Measurements from ENCODE around the gene CASP14.
A peak's percentile ranks its signal among the peaks of the same experiment; 100 is the strongest.
"Not testable (repeated sequence)": the region's sequence is repeated elsewhere in the genome, so short reads cannot be mapped to it uniquely, and the experiment has no call there.

Gene CASP14

DNA sequence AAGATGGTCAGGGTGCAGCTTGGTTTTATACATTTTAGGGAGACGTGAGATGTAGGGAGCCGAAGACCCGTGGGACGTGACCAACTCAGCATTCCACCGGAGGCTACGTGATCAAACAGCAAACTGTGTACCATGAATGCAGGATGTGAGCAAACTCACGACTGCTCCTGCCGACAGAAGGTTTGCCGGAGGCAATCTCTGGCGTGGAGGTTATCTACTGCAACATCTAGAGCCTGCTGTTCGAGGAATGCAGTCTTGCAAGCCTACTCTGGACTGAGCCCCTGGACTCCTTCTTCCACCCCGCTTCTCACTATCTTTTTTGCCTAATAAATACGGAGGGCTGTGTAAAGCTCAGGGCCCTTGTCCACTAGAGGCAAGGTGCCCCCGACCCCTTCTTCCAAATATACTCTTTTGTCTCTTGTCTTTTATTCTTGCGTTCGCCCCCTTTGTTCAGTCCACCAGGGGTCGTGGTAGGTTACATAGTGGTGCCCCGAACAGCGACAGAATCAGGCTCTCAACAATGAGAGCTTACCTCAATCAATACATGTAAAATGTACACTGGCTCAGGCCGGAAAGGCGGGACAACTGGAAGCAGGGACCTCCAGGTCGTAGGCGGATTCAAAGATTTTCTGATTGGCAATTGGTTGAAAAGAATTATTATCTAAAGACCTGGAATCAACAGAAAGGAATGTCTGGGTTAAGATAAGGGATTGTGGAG is 23.8 kb downstream of the CASP14 start:
- peak in 1 of 2 experiments; percentile 13 for DNase-seq

DNA sequence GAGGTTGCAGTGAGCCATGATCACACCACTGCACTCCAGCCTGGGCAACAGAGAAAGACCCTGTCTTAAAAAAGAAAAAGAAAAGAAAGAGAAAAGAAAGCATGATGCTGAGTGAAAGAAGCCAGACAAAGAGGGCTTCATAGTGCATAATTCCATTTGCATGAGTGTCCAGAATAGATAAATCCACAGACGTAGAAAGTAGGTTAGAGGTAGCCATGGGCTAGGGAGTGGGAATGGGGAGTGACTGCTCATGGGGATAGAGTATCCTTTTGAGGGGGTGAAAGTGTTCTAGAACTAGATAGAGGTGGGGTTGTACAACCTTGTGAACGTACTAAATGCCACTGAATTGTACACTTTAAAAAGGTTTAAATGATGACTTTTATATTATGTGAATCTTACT is 25.1 kb downstream of the CASP14 start:
- no peak for DNase-seq

DNA sequence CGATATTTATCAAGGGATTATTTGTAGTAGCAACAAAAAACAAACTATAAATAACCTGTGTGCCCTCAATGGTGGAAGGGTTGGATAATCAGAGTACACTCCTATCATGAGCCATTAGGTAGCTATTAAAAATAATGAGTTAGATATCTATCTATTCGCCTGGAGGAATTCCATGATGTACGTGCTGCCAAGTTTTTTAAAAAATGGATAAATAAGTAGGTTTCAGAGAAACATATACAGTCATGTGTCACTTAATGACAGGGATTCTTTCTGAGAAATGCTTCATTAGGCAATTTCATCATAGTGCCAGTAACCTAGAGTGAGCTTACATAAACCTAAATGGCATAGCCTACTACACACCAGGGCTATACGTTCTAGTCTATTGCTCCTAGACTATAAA is 26.5 kb downstream of the CASP14 start:
- DNase-seq, result no peak

DNA sequence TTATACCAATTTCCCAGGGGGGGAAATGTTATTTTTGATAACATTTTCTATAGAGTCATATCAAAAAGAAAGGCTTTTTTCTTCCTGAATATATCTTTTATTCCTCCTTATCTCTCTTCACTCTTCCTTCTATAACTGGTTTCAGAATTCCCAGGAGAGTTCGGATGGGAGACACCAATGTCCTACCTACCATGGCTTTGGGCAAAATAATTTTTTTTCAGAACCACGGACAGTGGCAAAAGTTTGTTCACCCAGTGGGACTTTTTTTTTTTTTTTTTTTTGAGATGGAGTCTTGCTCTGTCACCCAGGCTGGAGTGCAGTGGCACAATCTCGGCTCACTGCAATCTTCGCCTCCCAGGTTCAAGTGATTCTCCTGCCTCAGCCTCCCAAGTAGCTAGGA is 30.7 kb downstream of the CASP14 start:
- DNase-seq, result not testable (repeated sequence)

DNA sequence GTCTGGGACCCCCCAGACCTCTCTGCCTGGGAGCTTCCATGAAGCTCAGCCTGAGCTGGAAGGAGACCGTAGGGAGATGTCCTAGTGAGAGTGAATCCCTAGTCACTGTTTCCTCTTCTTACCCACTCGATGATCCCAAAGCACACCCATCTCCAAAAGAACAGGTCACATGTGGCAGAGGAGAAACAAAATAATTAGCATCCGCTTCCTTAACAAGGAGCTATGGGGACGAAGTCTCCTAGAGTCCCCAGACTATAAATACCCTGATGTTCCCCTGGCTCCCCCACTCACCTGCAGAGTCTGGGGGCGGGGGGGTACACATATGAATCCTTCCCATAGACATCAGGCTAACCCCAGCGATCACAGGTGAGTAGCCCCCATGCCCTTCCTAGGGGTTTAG is 32.6 kb downstream of the CASP14 start, which contains the start of gene OR1I1:
Gene OR1I1 (plus strand): TSS at position 301 of the 400 bp plus-strand sequence. CDS start 4,855 bp downstream, outside the sequence.
- no peak for DNase-seq

DNA sequence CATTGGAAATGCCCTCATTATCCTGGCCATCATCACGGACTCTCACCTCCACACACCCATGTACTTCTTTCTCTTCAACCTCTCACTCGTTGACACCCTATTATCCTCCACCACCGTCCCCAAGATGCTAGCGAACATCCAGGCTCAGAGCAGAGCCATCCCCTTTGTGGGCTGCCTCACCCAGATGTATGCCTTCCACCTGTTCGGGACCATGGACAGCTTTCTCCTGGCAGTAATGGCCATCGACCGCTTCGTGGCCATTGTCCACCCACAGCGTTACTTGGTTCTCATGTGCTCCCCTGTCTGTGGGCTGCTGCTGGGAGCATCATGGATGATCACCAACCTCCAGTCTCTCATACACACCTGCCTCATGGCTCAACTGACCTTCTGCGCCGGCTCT is 37.9 kb downstream of the CASP14 start:
- DNase-seq, result no peak

DNA sequence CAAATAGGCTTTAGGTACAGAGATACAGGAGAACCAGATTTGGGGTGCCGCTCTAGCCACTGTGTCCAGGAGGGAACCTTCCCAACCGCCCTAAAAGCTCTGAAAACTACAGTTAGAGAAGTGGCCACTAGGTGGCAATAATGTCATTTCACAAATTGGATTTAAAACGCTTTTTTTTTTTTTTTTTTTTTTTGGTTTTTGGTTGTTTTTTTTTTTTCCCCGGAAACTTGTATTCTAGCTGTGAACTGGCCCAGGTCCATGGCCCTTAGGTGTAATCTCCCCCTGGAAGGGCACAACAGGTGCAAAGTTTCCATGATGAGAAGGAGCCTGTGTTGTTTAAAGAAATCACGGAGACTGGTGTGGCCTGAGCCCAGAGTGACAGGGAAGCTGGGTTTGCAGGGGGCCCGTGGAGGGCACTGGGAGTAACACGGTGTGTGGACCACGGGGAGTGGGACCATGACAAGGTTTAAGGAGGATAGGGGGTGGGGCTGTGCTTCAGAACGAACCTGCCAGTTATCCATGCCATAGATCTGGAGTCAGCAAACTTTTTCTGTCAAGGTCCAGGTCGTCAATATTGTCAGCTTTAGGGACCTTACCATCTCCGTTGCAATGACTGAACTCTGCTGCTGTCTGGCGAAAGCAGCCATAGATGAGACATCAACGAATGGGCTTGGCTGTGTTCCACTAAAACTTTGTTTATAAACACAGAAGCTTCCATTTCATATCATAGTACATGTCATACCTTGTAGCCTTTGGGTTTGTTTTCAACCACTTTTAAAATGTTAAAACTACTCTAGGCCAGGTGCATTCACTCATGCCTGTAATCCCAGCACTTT is 42.9 kb downstream of the CASP14 start:
- DNase-seq, result peak; percentile 13 to 76

DNA sequence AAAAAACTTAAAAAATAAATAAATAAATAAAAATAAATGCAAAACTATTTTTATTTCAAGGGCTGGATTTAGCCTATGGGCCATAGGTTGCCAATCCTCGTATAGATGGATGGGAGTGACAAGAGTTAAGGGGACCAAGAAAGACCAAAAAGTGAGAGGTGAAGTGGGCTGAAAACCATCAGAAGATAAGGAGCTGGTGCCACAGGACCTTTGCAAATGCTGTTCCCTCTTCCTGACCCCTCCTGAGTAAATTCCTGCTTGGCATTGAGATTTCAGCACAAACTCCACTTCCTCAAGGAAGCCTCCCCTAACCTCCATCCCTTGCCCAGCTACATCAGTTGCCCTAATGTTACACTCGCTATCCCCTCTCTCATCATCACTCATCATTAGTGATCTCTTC is 43.7 kb downstream of the CASP14 start:
- DNase-seq, result no peak

DNA sequence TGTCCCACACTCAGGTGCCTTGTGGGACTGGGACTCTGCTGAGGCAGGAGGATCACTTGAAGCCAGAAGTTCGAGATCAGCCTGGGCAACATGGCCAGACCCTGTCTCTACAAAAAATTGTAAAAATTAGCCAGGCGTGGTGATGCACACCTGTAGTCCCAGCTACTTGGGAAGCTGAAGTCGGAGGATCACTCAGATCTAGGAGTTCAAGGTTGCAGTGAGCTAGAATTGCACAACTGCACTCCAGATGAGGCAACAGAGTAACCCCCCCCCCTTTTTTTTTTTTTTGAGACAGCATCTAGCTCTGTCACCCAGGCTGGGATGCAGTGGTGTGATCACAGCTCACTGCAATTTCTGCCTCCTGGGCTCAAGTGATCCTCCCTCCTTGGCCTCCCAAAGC is 46.9 kb downstream of the CASP14 start:
- no peak for DNase-seq

DNA sequence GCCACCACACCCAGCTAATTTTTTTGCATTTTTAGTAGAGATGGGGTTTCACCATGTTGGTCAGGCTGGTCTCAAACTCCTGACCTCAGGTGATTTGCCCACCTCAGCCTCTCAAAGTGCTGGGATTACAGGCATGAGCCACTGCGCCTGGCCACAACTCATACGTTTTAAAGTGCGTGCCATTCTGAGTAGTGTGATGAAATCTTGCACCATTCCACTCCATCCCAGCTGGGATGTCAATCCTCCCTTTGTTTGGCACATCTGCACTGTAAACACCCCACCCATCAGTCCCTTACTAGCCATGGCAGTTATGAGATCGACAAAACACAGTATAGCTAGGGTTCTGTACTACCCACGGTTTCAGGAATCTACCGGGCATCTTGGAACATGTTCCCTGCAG is 48.7 kb downstream of the CASP14 start:
- DNase-seq, result not testable (repeated sequence)

DNA sequence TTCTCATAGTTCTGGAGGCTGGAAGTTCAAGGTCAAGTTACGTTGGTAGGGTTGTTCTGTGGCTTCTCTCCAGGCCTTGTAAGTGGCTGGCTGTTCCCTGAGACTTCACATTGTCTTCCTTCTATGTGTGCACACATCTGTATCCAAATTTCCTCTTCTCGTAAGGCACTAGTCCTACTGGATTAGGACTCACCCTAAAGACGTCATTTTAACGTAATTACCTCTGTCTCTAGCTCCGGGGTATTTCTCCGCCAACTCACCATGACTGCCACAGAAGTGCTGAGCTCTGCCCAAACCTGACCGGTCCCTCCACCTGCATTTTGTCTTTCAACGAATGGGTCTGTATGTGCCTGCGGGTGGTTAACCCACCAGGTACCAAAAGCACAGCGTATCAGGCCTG is 49.2 kb downstream of the CASP14 start:
- no peak for DNase-seq

DNA sequence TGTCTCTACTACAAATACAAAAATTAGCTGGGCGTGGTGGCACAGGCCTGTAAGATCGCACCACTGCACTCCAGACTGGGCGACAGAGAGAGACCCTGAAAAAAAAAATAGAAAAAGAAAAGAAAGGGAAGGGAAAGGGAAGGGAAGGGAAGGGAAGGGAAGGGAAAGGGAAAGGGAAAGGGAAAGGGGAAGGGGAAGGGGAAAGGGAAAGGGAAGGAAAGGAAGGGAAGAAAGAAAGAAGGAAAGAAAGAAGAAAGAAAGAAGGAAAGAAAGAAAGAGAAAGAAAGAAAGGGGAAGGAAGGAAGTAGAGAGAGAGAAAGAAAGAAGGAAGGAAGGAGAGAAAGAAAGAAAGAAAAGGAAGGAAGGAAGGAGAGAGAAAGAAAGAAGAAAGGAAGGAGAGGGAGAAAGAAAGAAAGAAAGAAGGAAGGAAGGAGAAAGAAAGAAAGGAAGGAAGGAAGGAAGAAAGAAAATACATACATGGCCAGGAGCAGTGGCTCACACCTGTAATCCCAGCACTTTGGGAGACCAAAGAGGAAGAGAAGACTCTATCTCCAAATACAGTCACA is 49.8 kb downstream of the CASP14 start:
- no peak for DNase-seq

DNA sequence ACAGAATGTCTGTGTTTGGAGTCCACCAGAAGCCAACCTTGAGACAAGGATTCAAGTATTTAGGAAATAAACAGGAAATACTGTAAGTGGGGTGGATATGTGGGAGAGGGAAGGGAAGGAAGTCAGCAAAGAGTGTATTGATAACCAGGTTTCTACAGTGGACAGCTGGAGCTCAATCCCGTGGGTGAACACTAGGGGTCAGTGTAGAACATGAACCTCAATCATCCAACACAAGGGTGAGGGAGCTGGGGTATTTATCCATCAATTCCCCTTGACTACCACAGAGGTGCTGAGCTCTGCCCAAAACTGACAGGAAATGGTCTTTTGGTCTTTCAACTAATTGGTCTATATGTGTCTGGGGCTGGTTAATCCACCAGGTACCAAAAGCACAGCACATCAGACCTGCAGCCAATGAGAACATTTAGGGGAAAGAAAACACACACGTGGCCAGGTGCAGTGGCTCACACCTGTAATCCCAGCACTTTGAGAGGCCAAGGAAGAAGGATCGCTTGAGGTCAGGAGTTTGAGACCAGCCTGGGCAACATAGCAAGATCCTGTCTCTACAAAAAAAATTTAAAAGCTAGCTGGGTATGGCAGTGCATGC is 52.3 kb downstream of the CASP14 start:
- peak in 1 of 2 experiments; percentile 52 for DNase-seq

DNA sequence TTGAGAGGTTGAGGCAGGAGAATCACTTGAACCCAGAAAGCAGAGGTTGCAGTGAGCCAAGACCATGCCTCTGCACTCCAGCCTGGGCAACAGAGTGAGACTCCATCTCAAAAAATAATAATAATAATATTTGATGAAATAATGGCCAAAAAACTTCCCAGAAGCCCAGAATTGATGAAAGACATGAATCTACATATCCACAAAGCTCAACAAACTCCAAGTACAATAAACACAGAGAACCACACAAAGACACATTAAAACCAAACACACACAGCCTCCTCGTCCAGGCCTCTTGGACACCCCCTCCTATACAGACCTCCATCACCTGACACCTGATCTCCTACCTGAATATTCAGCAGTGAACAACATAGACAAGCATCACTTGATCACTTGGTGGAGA is 54.7 kb downstream of the CASP14 start:
- no peak for DNase-seq

DNA sequence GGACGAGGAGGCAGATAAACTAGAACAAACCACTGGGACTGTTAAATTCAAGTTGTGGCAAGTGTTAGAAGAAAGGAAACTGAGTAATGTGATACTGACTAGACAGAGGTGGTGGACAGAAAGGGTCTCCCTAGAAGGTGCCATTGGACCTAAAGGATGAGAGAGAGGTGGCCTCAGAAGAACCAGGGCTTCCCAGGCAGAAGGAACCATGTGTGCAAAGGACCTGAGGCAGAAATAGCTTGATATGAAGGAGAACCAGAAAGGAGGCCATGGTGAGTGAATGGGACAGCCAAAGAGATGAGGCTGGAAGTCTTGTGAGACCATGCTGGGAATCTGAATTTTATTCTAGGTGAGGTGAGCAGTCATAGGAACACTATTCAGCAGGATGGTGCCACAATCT is 55.1 kb downstream of the CASP14 start:
- DNase-seq, result no peak

DNA sequence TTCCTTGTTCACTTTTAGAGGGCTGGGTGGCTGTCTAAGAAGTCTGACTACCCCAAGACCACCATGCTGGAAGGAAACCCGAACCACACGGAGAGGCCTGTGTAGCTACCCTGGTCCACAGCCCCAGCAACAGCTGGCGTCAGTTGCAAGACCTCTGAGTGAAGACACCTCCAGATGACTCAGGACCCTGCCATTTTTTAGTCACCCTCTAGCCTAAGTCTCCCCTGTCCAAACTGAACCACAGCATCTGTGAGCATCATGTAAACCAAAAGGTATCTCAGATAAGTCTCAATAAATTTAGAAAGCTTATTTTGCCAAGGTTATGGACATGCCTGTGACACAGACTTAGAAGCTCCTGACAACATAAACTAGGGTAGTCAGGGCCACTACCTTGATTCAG is 55.8 kb downstream of the CASP14 start:
- DNase-seq, result no peak

DNA sequence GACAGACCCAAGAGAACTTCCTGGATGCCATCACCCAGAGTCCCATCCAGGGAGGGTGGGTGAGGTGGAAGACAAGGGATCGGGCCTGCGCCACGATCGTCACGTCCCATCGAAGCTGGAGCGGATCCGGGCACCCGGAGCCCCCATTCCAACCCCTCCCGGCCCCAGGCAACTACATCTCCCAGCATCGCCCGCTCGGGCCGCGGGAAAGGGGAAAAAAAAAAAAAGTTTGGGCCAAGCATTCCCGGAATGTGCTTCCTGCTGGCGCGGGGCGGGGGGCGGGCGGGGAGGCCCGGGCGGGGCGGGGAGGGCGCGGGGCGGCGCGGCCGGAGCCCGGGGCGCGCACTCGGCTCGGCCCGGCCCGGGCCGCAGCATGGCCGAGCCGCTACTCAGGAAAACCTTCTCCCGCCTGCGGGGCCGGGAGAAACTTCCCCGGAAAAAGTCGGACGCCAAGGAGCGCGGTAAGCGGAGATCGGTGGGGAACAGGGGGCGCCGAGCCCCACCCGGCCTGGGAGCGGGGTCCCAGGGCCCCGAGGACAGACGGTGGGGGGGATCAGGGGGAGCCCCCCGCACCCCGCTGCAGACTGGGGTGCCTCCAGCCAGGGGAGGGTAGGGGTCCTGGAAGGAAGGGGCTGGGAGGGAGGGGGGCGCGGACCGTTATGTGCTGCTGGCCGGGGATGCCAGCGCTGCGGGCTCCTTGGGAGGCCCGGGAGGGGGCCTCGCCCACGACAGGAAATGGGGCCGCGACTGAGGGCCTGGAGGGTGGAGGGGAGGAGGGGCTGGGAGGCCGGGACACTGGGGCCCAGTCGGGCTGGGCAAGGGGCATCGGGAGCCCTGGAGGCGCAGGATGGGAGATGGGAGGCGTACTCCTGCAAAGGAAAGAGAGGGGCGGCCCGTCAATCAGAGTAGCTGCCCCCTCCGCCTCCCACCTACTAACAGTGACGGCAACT is 58.1 kb downstream of the CASP14 start, which contains the start of gene SYDE1:
Gene SYDE1 (plus strand): TSS at position 341 of the 950 bp plus-strand sequence. CDS start 33 bp downstream, at position 374.
- DNase-seq, result peak in 1 of 2 experiments; percentile 23
